Measurements from ENCODE around the gene TMEM41A.
"Not testable (repeated sequence)": the region's sequence is repeated elsewhere in the genome, so short reads cannot be mapped to it uniquely, and the experiment has no call there.

TMEM41A gene

DNA sequence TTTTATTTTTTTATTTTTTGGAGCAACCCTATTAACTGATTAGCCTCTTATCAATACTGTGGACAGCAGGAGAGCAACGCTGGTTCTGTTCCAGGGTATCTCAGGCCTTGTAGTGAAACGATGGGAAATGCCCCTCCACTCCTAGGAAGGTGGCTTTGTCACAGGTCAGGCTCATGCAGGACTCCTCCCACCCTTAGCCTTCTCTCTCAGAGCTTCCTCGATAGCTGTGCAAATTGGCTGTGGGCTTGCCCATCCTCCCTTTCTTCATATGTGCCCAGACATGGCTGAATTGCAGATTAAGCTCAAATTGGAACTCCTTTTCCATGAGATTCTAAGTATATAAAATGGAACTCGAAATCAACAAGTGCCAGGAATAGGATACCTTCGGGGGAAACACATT lies 38.5 kb downstream of the TMEM41A start:
- Histone ChIP-seq H3K4me3 (replicated peaks; ENCODE audit: low read depth, low read length) (no peak overlapping the region), H3K36me3 (ENCODE audit: control insufficient read depth, insufficient read depth, low read length) (no peaks in the 10 kb centered on the region; the same call in 1 of the 2 replicates), H3K27me3 (replicated peaks; ENCODE audit: control insufficient read depth, insufficient read depth, low read length) (no peaks in the 10 kb centered on the region)
- DNase-seq (ENCODE audit: extremely low read depth, insufficient read length) = no peak
- no peak for TF ChIP-seq CTCF (IDR thresholded peaks at IDR 0.05; ENCODE audit: insufficient read depth, low read length, poor library complexity, severe bottlenecking)

DNA sequence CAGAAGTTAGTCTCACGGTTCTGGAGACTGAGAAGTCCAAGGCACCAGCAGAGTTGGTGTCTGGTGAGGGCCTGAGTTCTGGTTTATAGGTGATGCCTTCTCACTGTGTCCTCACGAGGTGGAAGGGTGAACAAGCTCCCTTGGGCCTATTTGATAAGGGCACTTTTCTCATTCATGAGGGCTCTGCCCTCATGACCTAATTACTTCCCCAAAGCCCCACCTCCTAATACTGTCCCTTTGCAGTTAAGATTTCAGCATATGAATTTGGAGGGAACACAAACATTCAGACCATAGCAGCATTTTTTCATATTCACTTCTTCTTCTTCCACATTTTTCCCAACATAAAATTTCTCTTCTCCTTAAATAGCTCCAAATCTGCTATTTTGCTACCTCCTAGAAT lies 41.5 kb downstream of the TMEM41A start:
- DNase-seq (ENCODE audit: extremely low read depth, insufficient read length) = no peak
- Histone ChIP-seq H3K4me3 (replicated peaks; ENCODE audit: low read depth, low read length) (no peak overlapping the region), H3K36me3 (ENCODE audit: control insufficient read depth, insufficient read depth, low read length) (peaks cover 4% of the 10 kb centered on the region), H3K27me3 (replicated peaks; ENCODE audit: control insufficient read depth, insufficient read depth, low read length) (no peaks in the 10 kb centered on the region)
- no peak for TF ChIP-seq CTCF (IDR thresholded peaks at IDR 0.05; ENCODE audit: insufficient read depth, low read length, poor library complexity, severe bottlenecking)

DNA sequence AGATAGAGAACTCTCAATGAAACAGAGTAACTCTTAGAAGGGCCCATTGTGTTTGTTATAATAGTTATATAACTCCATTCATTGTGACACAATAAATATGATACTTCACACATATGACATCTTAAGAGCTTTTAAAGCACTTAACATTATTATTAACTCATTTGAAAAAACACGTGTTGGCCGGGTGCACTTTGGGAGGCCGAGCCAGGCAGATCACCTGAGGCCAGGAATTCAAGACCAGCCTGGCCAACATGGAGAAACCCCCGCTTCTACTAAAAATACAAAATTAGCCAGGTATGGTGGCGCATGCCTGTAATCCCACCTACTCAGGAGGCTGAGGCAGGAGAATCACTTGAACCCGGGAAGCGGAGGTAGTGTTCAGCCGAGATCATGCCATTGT lies 47.4 kb downstream of the TMEM41A start:
- not testable (repeated sequence) for H3K36me3 ChIP-seq (ENCODE audit: control insufficient read depth, insufficient read depth, low read length); DNase-seq (ENCODE audit: extremely low read depth, insufficient read length); H3K4me3 ChIP-seq (replicated peaks; ENCODE audit: low read depth, low read length); H3K27me3 ChIP-seq (replicated peaks; ENCODE audit: control insufficient read depth, insufficient read depth, low read length)

GRCh38 chr3:185448107-185448506 lies 50.7 kb downstream of the TMEM41A start:
- Histone ChIP-seq H3K36me3 (ENCODE audit: control insufficient read depth, insufficient read depth, low read length) (peaks cover 4% of the 10 kb centered on the region), H3K4me3 (replicated peaks; ENCODE audit: low read depth, low read length) (no peak overlapping the region), H3K27me3 (replicated peaks; ENCODE audit: control insufficient read depth, insufficient read depth, low read length) (no peaks in the 10 kb centered on the region)
- TF ChIP-seq CTCF (IDR thresholded peaks at IDR 0.05; ENCODE audit: insufficient read depth, low read length, poor library complexity, severe bottlenecking) = no peak
- DNase-seq (ENCODE audit: extremely low read depth, insufficient read length) = no peak

- Histone ChIP-seq H3K4me3 (replicated peaks; ENCODE audit: low read depth, low read length) (no peak overlapping the region), H3K36me3 (ENCODE audit: control insufficient read depth, insufficient read depth, low read length) (no peaks in the 10 kb centered on the region), H3K27me3 (replicated peaks; ENCODE audit: control insufficient read depth, insufficient read depth, low read length) (no peaks in the 10 kb centered on the region)
- DNase-seq (ENCODE audit: extremely low read depth, insufficient read length) = no peak
- TF ChIP-seq CTCF (IDR thresholded peaks at IDR 0.05; ENCODE audit: insufficient read depth, low read length, poor library complexity, severe bottlenecking) = no peak
Measured at GRCh38 chr3:185444329-185444728, 54.5 kb downstream of the TMEM41A start.

DNA sequence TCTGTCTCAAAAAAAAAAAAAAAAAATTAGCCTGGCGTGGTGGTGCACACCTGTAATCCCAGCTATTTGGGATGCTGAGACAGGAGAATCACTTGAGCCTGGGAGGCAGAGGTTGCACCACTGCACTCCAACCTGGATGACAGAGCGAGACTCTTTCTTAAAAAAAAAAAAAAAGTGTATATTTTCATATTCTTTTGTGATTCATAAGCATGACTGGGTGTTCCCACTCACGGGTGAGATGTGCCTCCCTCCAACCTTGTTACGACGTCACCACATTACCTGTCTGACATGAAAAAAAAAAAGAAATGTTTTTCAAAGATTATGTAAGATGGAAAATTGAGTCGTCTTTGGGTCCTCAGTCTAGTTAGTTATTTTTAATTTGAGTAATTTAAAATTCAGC lies 56.8 kb downstream of the TMEM41A start:
- TF ChIP-seq CTCF (IDR thresholded peaks at IDR 0.05; ENCODE audit: insufficient read depth, low read length, poor library complexity, severe bottlenecking) = no peak
- no peaks in the 10 kb centered on the region for H3K36me3 ChIP-seq (ENCODE audit: control insufficient read depth, insufficient read depth, low read length)
- no peaks in the 10 kb centered on the region for H3K27me3 ChIP-seq (replicated peaks; ENCODE audit: control insufficient read depth, insufficient read depth, low read length)
- no peak overlapping the region for H3K4me3 ChIP-seq (replicated peaks; ENCODE audit: low read depth, low read length)
- DNase-seq (ENCODE audit: extremely low read depth, insufficient read length) = no peak

Measured in GM06990 (cell line).